B cell (primary cell): ENCODE results near the gene HOXA10. TPM values are rescaled to one million over a fixed set of nuclear protein-coding genes. Genes with fewer than 3 reads are reported as not detected.

ENCODE experiments used
- ATAC-seq: fragments of 200-7000 bp; cut with Tn5 transposase; one replicate; pipeline ENCODE4 v1.10.0; 2021; ENCODE audit warnings: low read depth, mild to moderate bottlenecking, moderate number of reproducible peaks, moderate library complexity
- CTCF ChIA-PET: fragments of 350-600 bp; sonication (Branson Sonifier 250); formaldehyde crosslinking; loops from one replicate; lab custom pipeline; 2021; ENCODE audit warnings: antibody characterized with exemption, inconsistent platforms; lab: Charles Lee
- POLR2A ChIA-PET: fragments of 350-600 bp; sonication (Branson Sonifier 250); formaldehyde crosslinking; loops from one replicate; lab custom pipeline; 2021; ENCODE audit warnings: antibody characterized with exemption; lab: Charles Lee
- DNase-seq: peaks from one replicate; pipeline ENCODE4 v3.0.0; 2013
- H2AFZ ChIP-seq: 2 replicates; pipeline ENCODE4 v1.6.1; 2012; ENCODE audit warnings: mild to moderate bottlenecking, low read depth, low read length; ENCODE audit not compliant: insufficient read depth, poor library complexity, severe bottlenecking
- H3K27ac ChIP-seq, 2 donors: 1 replicate in 1 of 2; 2 replicates in 1 of 2; pipeline ENCODE4 v1.5.1; 2012 to 2013; ENCODE audit warnings: low read length in 2 of 2, mild to moderate bottlenecking in 2 of 2, moderate library complexity in 1 of 2
- H3K27me3 ChIP-seq, 4 experiments: fragments of 200-600 bp in 1 of 4; sonication (generic) in 1 of 4; replicated peaks in 1 of 4; 1 replicate in 2 of 4; 2 replicates in 2 of 4; pipeline versions ENCODE4 v1.6.1 to v1.7.0; 2013 to 2016; ENCODE audit warnings: low read length in 3 of 4, mild to moderate bottlenecking in 2 of 4, mixed read lengths in 1 of 4, moderate library complexity in 1 of 4; ENCODE audit not compliant: insufficient read depth in 4 of 4, control insufficient read depth in 3 of 4; ENCODE audit errors: control extremely low read depth in 1 of 4
- H3K36me3 ChIP-seq, 2 experiments: replicated peaks in 1 of 2; 1 replicate in 1 of 2; 2 replicates in 1 of 2; pipeline versions ENCODE4 v1.6.1 to v1.7.1; 2013; ENCODE audit warnings: low read length in 1 of 2; ENCODE audit not compliant: insufficient read depth in 2 of 2, control insufficient read depth in 1 of 2; ENCODE audit errors: control extremely low read depth in 1 of 2, extremely low read depth in 1 of 2
- H3K4me1 ChIP-seq, 2 donors: fragments of 200-600 bp in 1 of 2; sonication (generic) in 1 of 2; 1 replicate in 1 of 2; 2 replicates in 1 of 2; pipeline versions ENCODE4 v1.5.1 to v1.6.1; 2013 to 2017; ENCODE audit warnings: low read length in 2 of 2; ENCODE audit not compliant: control insufficient read depth in 2 of 2, insufficient read depth in 2 of 2
- H3K4me2 ChIP-seq: replicated peaks from 2 replicates; pipeline ENCODE3; 2012; ENCODE audit warnings: mild to moderate bottlenecking, low read depth, low read length; ENCODE audit not compliant: poor library complexity, severe bottlenecking
- H3K4me3 ChIP-seq, 5 experiments: fragments of 200-600 bp in 1 of 5; sonication (generic) in 1 of 5; 1 replicate in 3 of 5; 2 replicates in 2 of 5; pipeline versions ENCODE4 v1.5.1 to v1.7.0; 2011 to 2016; ENCODE audit warnings: low read length in 4 of 5, mild to moderate bottlenecking in 4 of 5, low read depth in 2 of 5, control low read depth in 1 of 5, moderate library complexity in 1 of 5; ENCODE audit not compliant: insufficient read depth in 1 of 5; ENCODE audit errors: control extremely low read depth in 1 of 5, extremely low read depth in 1 of 5
- H3K79me2 ChIP-seq: fragments of 200-600 bp; sonication (generic); one replicate; pipeline ENCODE4 v1.6.0; 2016; ENCODE audit warnings: low read length; ENCODE audit not compliant: control insufficient read depth, insufficient read depth
- H3K9ac ChIP-seq: fragments of 200-600 bp; sonication (generic); 2 replicates; pipeline ENCODE4 v1.6.1; 2017; ENCODE audit warnings: mild to moderate bottlenecking, low read length, moderate library complexity
- H3K9me3 ChIP-seq, 3 donors: one replicate each; pipeline versions ENCODE4 v1.6.1 to v1.7.1; 2013; ENCODE audit warnings: low read length in 2 of 3; ENCODE audit not compliant: control insufficient read depth in 2 of 3, insufficient read depth in 1 of 3; ENCODE audit errors: control extremely low read depth in 1 of 3
- H4K20me1 ChIP-seq: 2 replicates; pipeline ENCODE4 v1.6.0; 2012; ENCODE audit warnings: mild to moderate bottlenecking, low read length; ENCODE audit not compliant: insufficient read depth, control insufficient read depth, poor library complexity, severe bottlenecking
- H3K27ac Mint-ChIP-seq: one replicate; pipeline ENCODE4 v1.8.0; 2021; ENCODE audit warnings: mixed read lengths
- H3K27me3 Mint-ChIP-seq: one replicate; pipeline ENCODE4 v1.8.0; 2021; ENCODE audit warnings: mixed read lengths
- H3K4me1 Mint-ChIP-seq: one replicate; pipeline ENCODE4 v1.8.0; 2021; ENCODE audit warnings: mixed read lengths
- H3K4me3 Mint-ChIP-seq: one replicate; pipeline ENCODE4 v1.8.0; 2021; ENCODE audit warnings: mixed read lengths
- H3K9me3 Mint-ChIP-seq: one replicate; pipeline ENCODE4 v1.8.0; 2022; ENCODE audit warnings: mixed read lengths; ENCODE audit not compliant: insufficient read depth
- EZH2 ChIP-seq: IDR thresholded peaks from 2 replicates; pipeline ENCODE4 v1.6.1; 2012; ENCODE audit warnings: borderline replicate concordance, low read depth, mild to moderate bottlenecking, moderate library complexity, low read length; ENCODE audit not compliant: insufficient read depth, poor library complexity, severe bottlenecking
- WGBS: methylation state at CpG from one replicate; pipeline ENCODE4 v1.1.5; 2013; ENCODE audit warnings: missing lambda C conversion rate; ENCODE audit not compliant: insufficient coverage; 5-methylcytosine and 5-hydroxymethylcytosine counted together
- intact Hi-C: fragments of 100-400 bp; cut with micrococcal nuclease; formaldehyde crosslinking; loops from one replicate; pipeline ENCODE4 v1.10.0; 2022
- polyA plus RNA-seq: library from polyadenylated mRNA; depleted of rRNA; stranded (reverse); fragments of >200 nt; gene quantifications from 2 replicates; pipeline ENCODE4 v1.2.3, GENCODE V29; 2012
- total RNA-seq, 2 donors: library from RNA; stranded (reverse); fragments of 120-200 nt in 1 of 2; gene quantifications; 1 replicate in 1 of 2; 2 replicates in 1 of 2; pipeline versions ENCODE4 v1.2.3 to v1.2.4, GENCODE V29; 2013 to 2022
- TF ChIP-seq, protein P1 (sequence below): fragments of 200-600 bp; IDR thresholded peaks from one replicate; pipeline ENCODE4 v1.8.0; 2022; ENCODE audit warnings: antibody characterized with exemption, mild to moderate bottlenecking

HOXA10 gene
- total and polyA plus RNA-seq, 2 donors (not counting 1 experiment from before 2014, with no cell fraction given) = not detected

DNA sequence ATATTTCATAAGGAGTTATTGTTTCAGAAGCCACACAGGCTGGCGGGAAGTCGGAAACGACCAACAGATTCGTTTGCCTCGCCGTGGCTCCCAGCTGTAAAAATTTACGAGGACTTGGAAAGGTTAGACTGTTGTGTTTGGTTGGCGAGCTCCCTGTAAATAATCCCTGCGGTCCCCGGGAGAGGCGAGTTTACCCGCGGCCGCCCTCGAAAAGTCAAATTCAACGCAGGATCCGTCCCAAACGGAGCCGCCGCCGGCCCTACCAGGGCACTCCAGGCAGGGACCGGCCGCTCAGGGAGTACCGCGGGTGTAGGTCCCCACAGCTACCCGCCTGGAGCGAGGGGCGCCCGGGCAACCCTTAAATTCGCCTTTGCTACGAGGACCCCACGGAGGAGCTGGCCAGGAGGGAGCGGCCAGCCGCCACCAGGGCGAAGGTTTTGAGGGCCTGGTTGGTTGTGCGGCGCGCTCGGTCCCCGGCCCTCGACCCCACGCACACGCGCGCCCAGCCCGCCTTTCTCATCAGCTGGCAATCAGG is 8.1 kb downstream of the HOXA10 start:
- no peaks in the 10 kb centered on the region for H3K36me3 ChIP-seq
- peaks cover 60% of the 10 kb centered on the region for H3K27me3 Mint-ChIP-seq
- H3K27ac Mint-ChIP-seq = peak overlapping the region; percentile 74
- H2AFZ ChIP-seq = no peak overlapping the region
- ChIA-PET POLR2A (interaction anchor here (1.1 kb wide), 1 partner anchor 11 kb away, joined by 5 read pairs; no protein-coding TSS in a partner anchor), CTCF (interaction anchor here (1.2 to 1.5 kb wide), 2 partner anchors 30 to 33 kb away, joined by 4 to 6 read pairs; no protein-coding TSS in a partner anchor)
- H3K4me3 Mint-ChIP-seq = no peak overlapping the region
- H4K20me1 ChIP-seq = peaks cover 4% of the 10 kb centered on the region
- H3K4me1 ChIP-seq = peaks cover 41 to 55% of the 10 kb centered on the region in 2 donors
- TF ChIP-seq, protein P1, sequence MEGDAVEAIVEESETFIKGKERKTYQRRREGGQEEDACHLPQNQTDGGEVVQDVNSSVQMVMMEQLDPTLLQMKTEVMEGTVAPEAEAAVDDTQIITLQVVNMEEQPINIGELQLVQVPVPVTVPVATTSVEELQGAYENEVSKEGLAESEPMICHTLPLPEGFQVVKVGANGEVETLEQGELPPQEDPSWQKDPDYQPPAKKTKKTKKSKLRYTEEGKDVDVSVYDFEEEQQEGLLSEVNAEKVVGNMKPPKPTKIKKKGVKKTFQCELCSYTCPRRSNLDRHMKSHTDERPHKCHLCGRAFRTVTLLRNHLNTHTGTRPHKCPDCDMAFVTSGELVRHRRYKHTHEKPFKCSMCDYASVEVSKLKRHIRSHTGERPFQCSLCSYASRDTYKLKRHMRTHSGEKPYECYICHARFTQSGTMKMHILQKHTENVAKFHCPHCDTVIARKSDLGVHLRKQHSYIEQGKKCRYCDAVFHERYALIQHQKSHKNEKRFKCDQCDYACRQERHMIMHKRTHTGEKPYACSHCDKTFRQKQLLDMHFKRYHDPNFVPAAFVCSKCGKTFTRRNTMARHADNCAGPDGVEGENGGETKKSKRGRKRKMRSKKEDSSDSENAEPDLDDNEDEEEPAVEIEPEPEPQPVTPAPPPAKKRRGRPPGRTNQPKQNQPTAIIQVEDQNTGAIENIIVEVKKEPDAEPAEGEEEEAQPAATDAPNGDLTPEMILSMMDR = no peak
- no peak for TF ChIP-seq EZH2
- no peak overlapping the region for H3K27ac ChIP-seq
- no peak overlapping the region for H3K4me2 ChIP-seq
- H3K4me3 ChIP-seq = peak overlapping the region in 1 of 5 experiments; percentile 5
- H3K4me1 Mint-ChIP-seq = peaks cover 20% of the 10 kb centered on the region
- DNase-seq (peak; percentile 33), ATAC-seq (no peak)
- H3K9ac ChIP-seq = no peak overlapping the region
- H3K9me3 Mint-ChIP-seq = no peaks in the 10 kb centered on the region
- no peaks in the 10 kb centered on the region for H3K79me2 ChIP-seq
- WGBS = 7% methylated on average over 46 of the region's 46 CpGs
- H3K27me3 ChIP-seq = peaks cover 0 to 94% (median 80%) of the 10 kb centered on the region in 4 experiments
- intact Hi-C loops = loop anchor here (10.0 kb wide), 2 partner anchors 891 to 971 kb away; no protein-coding TSS in a partner anchor
- peaks cover 0 to 76% (median 18%) of the 10 kb centered on the region in 3 donors for H3K9me3 ChIP-seq
